Measurements from ENCODE around the gene TTC9. TPM values are rescaled to one million over a fixed set of nuclear protein-coding genes. Genes with fewer than 3 reads are reported as not detected.

The TTC9 gene
- total RNA-seq, 1 experiment from 2014 or later, result 0.05 TPM

DNA sequence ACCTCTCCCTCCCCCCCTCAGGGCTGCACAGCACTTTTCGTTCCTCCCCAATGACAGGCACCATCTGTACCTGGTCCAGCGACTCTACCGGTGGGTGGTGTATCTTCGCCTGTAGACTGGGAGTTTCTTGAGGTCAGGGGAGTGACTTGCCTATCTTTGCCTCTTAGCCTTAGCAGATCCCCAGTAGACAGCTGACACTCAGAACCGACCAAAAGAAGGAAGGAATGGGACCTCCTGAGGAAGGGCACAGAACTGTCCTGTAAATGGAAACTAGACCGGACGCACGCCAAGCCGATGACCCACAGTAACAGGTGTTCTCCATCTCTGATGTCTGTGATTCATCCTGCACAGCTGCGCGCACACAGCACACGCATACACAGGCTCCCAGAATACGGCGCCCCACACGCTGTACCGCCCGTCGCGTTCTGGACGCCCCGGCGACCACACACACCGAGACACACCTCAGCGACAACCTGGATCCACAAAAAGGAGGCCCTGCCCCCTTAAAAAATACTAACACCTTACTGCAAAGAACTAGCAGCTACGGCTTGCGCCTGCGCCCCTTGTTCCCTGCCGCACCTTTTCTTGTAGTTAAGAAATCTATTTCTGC is 673 bp upstream of the TTC9 start:
- no peak for DNase-seq (ENCODE audit: low read depth, low spot score)

GRCh38 chr14:70642303-70643235 is 853 bp downstream of the TTC9 start:
- DNase-seq (ENCODE audit: low read depth, low spot score), result no peak
- in situ Hi-C loops (cut with HindIII; ENCODE audit: low pct_unique_long_range_greater_than_20kb, low sequenced_read_pairs), result no loop called here

More for the DNA sequence above, 673 bp upstream of the TTC9 start:
- in situ Hi-C loops (cut with HindIII; ENCODE audit: low pct_unique_long_range_greater_than_20kb, low sequenced_read_pairs), result no loop called here

DNA sequence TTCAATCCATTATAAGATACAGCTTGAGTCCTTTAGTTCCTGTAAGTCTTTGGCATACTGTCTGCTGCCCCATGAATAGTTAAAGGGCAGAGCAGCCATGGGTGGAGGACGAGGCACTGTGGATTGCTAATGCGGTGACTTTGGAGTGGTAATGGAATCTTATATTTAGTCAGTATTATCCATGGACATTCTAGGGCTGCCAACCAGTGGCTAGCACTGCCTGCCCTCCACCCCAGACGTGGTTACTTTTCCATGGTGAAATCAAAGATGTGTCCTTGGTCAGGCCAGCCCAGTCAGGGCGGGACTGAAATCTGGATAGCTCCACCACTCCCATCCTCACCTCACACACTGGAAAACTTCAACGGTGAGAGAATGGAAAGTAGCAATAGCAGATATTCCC is 2.3 kb downstream of the TTC9 start:
- DNase-seq (ENCODE audit: low read depth, low spot score), result no peak
- in situ Hi-C loops (cut with HindIII; ENCODE audit: low pct_unique_long_range_greater_than_20kb, low sequenced_read_pairs), result no loop called here

GRCh38 chr14:70645892-70646291 is 4.2 kb downstream of the TTC9 start:
- in situ Hi-C loops (cut with HindIII; ENCODE audit: low pct_unique_long_range_greater_than_20kb, low sequenced_read_pairs), result no loop called here
- no peak for DNase-seq (ENCODE audit: low read depth, low spot score)

DNA sequence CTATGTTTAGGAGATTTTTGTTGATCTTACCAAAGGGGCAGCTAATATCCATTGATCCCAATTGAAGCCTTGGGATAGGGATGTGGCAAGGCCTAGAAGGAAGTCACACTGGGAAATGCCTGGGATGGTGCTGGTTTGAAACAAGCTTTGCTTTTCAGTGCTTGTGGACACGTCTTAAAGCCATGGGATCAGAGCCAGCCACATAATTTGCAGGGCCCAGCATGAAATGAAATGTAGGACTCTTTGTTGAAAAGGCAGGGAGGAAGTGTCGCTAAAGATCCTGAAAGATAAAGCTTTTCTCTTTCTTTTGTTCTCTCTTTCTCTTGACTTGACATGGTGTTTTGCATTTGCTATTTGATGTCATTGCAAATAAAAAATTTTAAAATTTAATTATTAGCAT is 5.0 kb downstream of the TTC9 start:
- in situ Hi-C loops (cut with HindIII; ENCODE audit: low pct_unique_long_range_greater_than_20kb, low sequenced_read_pairs), result no loop called here
- no peak for DNase-seq (ENCODE audit: low read depth, low spot score)

DNA sequence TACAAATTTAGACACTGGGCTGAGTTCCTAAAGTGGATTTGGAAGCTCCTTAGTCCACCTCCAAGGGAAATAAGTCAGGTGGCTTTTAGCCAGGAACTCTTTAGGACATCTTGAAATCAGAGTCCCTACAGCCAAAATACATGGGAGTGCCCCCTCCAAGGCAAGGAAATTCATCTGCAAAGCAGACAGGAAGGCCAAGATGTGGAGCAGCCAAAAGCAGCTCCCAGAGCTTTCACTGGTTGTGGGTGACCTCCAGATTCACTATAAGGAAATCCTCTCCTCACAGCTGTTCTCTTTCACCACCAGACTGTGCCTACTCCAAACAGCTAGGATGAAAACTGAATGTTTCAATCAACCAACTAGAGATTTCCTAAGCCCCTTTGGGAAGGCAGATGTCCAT is 6.6 kb downstream of the TTC9 start:
- no peak for DNase-seq (ENCODE audit: low read depth, low spot score)
- in situ Hi-C loops (cut with HindIII; ENCODE audit: low pct_unique_long_range_greater_than_20kb, low sequenced_read_pairs), result no loop called here

GRCh38 chr14:70649803-70650202 is 8.1 kb downstream of the TTC9 start:
- in situ Hi-C loops (cut with HindIII; ENCODE audit: low pct_unique_long_range_greater_than_20kb, low sequenced_read_pairs), result no loop called here
- no peak for DNase-seq (ENCODE audit: low read depth, low spot score)

GRCh38 chr14:70651522-70651921 is 9.8 kb downstream of the TTC9 start:
- DNase-seq (ENCODE audit: low read depth, low spot score), result no peak
- in situ Hi-C loops (cut with HindIII; ENCODE audit: low pct_unique_long_range_greater_than_20kb, low sequenced_read_pairs), result no loop called here

DNA sequence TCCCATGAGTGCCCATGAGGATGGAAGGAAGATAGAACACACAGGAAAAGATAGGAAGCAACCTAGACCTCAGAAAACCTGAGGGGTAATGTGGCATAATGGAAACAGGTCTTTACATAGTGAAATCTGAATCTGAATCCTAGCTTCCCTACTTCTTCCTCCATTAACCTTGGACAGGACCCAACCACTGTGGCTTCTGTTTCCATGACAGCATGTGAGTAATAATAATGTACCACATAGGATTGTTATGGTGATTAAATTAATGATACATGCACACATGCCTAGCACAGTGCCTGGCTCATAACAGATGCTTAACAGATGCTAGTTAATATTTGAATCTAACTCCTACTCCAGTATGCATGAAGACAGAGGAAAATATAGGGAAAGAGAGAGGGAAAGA is 11.2 kb downstream of the TTC9 start:
- DNase-seq (ENCODE audit: low read depth, low spot score), result no peak

DNA sequence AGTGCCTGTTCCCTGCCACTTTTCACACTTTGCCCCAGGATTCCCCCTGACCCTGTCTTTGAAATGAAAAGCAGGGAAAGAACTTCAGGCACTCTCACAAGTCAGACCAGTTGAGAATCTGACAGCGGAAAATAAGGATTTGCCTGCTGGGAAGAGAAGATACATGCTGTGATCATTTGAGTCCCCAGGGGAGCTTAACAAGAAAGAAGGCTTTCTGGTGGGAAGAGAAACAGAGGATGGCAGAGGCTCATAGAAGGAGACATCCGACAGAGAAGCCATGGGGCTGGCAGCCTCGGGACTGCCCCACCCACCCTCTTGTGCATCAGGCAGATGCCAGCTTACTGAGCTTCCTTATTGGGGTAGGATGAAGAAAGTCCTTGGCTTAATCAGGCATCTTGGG is 11.9 kb downstream of the TTC9 start:
- in situ Hi-C loops (cut with HindIII; ENCODE audit: low pct_unique_long_range_greater_than_20kb, low sequenced_read_pairs), result no loop called here
- DNase-seq (ENCODE audit: low read depth, low spot score), result no peak

More for the DNA sequence above, 11.2 kb downstream of the TTC9 start:
- in situ Hi-C loops (cut with HindIII; ENCODE audit: low pct_unique_long_range_greater_than_20kb, low sequenced_read_pairs), result no loop called here

GRCh38 chr14:70654632-70655031 is 12.9 kb downstream of the TTC9 start:
- in situ Hi-C loops (cut with HindIII; ENCODE audit: low pct_unique_long_range_greater_than_20kb, low sequenced_read_pairs), result no loop called here

DNA sequence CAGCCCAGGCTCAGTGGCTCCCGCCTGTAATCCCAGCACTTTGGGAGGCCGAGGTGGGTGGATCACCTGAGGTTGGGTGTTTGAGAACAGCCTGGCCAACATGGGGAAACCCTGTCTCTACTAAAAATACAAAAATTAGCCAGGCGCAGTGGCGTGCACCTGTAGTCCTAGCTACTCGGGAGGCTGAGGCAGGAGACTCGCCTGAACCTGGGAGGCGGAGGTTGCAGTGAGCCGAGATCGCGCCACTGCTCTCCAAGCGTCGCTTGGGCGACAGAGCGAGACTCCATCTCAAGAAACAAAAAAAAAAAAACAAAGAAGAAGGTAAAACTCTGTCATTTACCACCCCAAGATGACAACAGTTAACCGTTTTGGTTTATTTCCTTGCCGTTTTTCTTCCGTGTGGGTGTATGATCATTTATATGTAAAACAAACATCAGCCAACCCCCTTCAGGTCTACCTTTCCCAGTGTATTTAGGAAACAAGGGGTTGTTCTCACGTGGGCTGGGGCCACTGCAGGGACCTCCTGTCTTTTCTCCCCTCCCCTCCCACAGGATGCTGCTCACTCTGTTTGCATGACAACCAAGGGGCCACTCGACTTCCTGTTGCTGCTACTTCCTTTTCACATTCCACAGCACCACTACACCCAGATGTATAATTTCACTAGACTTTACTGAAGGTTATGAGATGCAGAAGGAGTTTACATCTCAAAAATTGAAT is 13.6 kb downstream of the TTC9 start:
- in situ Hi-C loops (cut with HindIII; ENCODE audit: low pct_unique_long_range_greater_than_20kb, low sequenced_read_pairs), result no loop called here

More at GRCh38 chr14:70654632-70655031, 12.9 kb downstream of the TTC9 start:
- no peak for DNase-seq (ENCODE audit: low read depth, low spot score)

GRCh38 chr14:70658899-70659298 is 17.2 kb downstream of the TTC9 start:
- in situ Hi-C loops (cut with HindIII; ENCODE audit: low pct_unique_long_range_greater_than_20kb, low sequenced_read_pairs), result no loop called here

More for the DNA sequence above, 13.6 kb downstream of the TTC9 start:
- DNase-seq (ENCODE audit: low read depth, low spot score), result no peak

GRCh38 chr14:70660967-70661893 is 19.5 kb downstream of the TTC9 start:
- in situ Hi-C loops (cut with HindIII; ENCODE audit: low pct_unique_long_range_greater_than_20kb, low sequenced_read_pairs), result no loop called here
- DNase-seq (ENCODE audit: low read depth, low spot score), result no peak

More at GRCh38 chr14:70658899-70659298, 17.2 kb downstream of the TTC9 start:
- DNase-seq (ENCODE audit: low read depth, low spot score), result no peak

DNA sequence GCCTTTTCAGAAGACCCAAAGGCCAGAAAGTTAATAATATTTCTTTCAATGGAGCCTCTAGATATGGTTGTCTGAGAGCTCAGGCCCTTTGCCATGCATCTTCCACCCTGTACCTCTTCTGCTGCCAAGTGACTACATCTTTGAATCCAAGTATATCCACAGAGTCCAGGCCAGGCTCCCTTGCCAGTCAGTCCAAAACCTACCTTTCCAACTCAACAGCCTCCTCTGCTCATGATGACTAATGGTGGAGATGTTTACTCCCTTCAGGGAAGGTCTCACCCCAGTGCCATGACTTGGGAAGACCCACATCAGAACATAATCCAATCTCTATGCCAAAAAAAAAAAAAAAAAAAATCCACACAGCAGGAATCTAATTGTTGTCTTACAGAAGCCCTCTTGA is 20.4 kb downstream of the TTC9 start:
- in situ Hi-C loops (cut with HindIII; ENCODE audit: low pct_unique_long_range_greater_than_20kb, low sequenced_read_pairs), result no loop called here
- no peak for DNase-seq (ENCODE audit: low read depth, low spot score)

DNA sequence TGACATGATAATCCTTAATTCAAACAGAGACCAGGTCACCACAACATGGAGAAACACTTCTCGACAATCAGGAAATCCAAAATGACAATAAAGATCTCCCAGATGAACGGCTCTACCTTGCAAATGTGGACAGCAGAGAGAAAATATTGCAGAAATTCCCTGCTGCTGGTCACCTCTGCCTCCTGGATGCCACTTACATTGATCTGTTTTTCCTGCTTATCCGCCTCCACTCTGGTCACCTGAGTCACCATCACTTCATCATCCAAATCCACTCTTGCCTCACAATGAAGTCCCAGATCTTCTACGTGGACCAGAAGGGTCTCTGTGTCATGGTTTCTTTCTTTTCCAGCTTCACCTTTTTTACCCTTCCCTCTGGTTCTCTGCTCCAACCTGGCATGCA is 21.1 kb downstream of the TTC9 start:
- DNase-seq (ENCODE audit: low read depth, low spot score), result no peak
- in situ Hi-C loops (cut with HindIII; ENCODE audit: low pct_unique_long_range_greater_than_20kb, low sequenced_read_pairs), result no loop called here

DNA sequence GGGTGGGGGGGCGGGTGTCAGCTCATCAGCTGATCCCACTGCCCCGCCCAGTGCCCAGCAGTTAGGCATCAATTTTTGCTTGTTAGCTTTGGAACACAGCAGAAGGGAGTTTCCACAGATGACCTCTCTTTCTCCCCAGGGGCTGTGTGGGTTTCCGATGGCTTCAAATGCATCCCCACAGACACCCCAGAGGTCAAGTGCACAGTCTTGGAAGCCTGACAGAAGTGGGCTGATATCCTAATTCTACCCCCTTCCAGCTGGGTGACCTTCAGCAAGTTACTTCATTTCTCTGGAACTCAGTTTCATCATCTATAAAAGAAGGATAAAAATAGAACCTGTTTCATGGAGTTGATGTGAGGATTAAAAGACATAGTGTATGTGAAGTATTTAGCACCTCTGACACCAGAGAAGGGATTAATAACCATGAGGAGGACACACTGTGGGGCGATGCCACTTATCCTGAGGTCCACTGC is 22.0 kb downstream of the TTC9 start:
- DNase-seq (ENCODE audit: low read depth, low spot score), result no peak
- in situ Hi-C loops (cut with HindIII; ENCODE audit: low pct_unique_long_range_greater_than_20kb, low sequenced_read_pairs), result no loop called here
